GM12892 (cell line): ENCODE results near the gene UBTD2.
"Not testable (repeated sequence)": the region's sequence is repeated elsewhere in the genome, so short reads cannot be mapped to it uniquely, and the experiment has no call there.

ENCODE experiments used
- DNase-seq: peaks from one replicate; pipeline ENCODE4 v3.0.0; 2011; ENCODE audit not compliant: insufficient read length
- FAIRE-seq: peaks from 2 replicates; lab custom pipeline; 2011; peaks lifted over from hg19 to GRCh38; lab: Jason Lieb, UNC
- POLR2A ChIP-seq: IDR thresholded peaks from 2 replicates; pipeline ENCODE4 v1.6.1; 2011; ENCODE audit warnings: low read depth, low read length, control low read depth
- POLR2AphosphoS5 ChIP-seq: IDR thresholded peaks from 2 replicates; pipeline ENCODE4 v1.6.1; 2011; ENCODE audit warnings: low read depth, low read length, control low read depth
- TAF1 ChIP-seq: IDR thresholded peaks from 2 replicates; pipeline ENCODE4 v1.6.1; 2011; ENCODE audit warnings: low read depth, mild to moderate bottlenecking, control low read depth, low read length, borderline replicate concordance

UBTD2 gene

DNA sequence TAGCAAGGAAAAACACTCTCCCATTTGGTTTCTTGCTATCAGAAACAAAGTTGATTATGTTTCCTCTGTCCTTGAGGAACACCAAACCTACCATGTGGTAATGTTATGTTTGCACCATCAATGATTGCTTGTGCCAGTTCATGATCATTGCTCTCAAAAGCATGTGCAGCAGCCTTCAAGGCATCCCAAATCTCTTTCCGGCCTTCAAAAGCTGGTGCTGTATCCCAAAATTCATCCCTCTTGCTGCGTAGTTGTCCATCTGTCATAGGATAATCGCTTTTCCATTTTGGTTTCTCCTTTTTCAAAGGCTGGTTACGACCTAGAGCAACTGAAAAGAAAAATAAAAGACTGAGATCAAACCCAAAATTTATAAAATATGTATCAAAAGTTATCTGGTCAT, 49.5 kb downstream of the UBTD2 start:
- no peak for TF ChIP-seq POLR2A
- TF ChIP-seq TAF1 = no peak
- TF ChIP-seq POLR2AphosphoS5 = no peak
- FAIRE-seq = no peak

DNA sequence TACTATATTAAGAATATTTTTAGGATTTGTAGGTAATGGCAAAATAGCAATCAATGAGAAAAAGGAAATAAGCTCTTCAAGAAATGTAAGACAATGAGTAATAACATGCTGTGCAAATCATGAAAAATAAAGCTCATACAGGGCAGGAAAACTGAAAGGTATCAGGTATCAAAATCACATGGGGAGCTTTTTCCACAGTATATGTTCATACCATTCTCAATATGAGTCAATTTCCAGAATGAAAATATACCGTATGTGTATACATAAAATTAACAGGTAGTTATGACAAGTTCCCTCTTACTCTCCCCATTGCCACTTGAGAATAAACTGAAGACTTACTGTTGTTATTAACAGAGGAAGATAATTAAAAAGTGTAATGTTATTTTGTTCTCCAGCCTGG, 53.7 kb downstream of the UBTD2 start:
- TF ChIP-seq POLR2AphosphoS5 (no peak), POLR2A (no peak), TAF1 (no peak)
- FAIRE-seq (no peak), DNase-seq (no peak)

More for the DNA sequence above, 49.5 kb downstream of the UBTD2 start:
- DNase-seq = no peak

DNA sequence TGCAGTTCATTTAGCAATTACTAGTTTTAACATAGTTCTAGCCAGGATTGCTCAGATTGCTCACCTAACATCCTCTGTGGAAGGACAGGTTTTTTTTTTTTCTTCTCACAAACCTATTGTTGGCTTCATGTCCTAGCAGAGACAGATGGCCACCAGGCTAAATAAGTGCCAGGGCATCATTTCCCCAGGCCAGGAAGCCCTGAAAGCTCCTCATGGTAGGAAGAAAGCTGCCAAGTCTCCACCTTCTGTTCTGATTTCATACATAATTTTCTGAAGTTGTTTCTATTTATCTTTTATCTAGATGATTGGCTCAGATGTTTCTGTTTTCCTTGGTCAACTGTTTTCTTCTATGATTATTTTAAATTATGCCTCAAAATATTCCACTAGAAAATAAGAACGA, 58.6 kb downstream of the UBTD2 start:
- DNase-seq (no peak), FAIRE-seq (peak; percentile 81)
- TF ChIP-seq TAF1 (no peak), POLR2AphosphoS5 (no peak; the same call in 1 of the 2 replicates), POLR2A (no peak)

DNA sequence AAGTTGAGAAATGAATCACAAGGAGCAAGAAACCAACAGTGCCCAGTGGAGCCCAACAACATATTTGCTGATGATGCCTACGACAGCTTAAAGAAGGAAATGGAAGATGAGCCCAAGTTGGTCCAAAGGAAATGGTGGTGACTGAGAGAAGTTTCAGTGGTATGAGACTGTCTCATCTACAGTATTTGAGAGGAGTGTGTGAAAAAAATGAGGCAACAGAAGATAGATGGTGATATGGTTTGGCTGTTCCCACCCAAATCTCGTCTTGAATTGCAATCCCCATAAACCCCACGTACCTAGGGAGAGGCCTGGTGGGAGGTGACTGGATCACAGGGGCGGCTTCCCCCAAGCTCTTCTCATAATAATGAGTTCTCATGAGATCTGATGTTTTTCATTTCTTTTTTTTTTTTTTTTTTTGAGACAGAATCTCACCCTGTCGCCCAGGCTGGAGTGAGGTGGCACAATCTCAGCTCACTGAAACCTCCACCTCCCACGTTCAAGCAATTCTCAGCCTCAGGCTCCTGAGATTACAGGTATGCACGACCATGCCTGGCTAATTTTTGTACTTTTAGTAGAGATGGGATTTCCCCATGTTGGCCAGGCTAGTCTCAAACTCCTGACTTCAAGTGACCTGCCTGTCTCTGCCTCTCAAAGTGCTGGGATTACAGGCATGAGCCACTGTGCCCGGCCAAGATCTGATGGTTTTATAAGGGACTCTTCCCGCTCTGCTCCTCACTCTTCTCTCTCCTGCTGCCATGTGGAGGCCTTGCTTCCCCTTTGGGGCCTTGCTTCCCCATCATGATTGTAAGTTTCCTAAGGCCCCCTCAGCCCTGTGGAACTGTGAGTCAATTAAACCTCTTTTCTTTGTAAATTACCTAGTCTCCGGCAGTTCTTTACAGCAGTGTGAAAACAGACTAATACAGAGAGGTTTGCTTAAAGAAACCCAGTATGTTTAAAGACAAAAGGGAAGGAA, 59.4 kb downstream of the UBTD2 start:
- FAIRE-seq = peak; percentile 89
- TF ChIP-seq POLR2AphosphoS5 (0 out of 2 replicates have a peak, but pooled peaks have one; percentile 21), POLR2A (no peak)
- DNase-seq = peak; percentile 17

DNA sequence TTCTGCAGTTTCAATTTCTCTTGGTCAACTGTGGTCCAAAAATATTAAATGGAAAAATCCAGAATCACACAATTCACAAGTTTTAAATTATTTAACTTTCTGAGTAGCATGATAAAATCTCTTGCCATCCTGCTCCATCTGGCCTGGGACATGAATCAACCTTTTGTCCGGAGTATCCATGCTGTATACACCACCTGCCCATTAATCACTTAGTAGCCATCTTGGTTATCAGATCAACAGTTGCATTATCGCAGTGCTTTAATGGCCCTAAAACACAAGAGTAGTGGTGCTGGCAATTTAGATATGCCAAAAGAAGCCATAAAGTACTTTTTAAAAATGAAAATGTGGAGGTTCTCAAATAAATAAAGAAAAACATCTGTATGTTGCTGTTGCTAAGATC, 64.3 kb downstream of the UBTD2 start:
- no peak for FAIRE-seq
- no peak for DNase-seq
- no peak for TF ChIP-seq POLR2A
- no peak for TF ChIP-seq TAF1
- TF ChIP-seq POLR2AphosphoS5 = no peak

DNA sequence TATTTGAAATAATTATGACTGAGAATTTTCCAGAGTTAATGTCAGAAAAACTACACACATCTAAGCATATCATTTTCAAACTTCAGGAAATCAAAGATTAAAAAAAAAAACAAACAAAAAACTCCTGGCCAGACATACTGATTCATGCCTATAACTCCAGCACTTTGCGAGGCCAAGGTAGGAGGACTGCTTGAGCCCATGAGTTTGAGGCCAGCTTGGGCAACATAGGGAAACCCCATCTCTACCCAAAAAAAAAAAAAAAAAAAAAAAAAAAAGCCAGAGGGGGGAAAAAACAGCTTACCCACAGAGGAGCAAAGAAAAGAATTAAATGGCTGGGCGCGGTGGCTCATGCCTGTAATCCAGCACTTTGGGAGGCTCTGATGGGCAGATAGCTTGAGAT, 67.2 kb downstream of the UBTD2 start:
- TF ChIP-seq POLR2A (no peak), TAF1 (no peak), POLR2AphosphoS5 (no peak)
- no peak for FAIRE-seq
- no peak for DNase-seq

DNA sequence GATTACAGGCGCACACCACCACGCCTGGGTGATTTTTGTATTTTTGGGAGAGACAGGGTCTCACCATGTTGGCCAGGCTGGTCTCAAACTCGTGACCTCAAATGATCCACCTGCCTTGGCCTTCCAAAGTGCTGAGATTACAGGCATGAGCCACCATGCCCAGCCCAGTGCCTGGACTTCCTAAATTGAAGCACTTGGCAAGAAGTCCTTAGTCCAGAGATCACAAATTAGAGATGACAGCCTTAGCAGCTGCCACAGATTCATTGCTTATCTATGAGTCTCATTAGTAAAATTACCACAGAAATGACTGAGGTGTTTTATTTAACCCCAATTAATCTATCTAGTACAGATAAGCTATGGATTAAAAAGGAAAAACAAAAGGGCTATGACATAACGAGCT, 70.4 kb downstream of the UBTD2 start:
- DNase-seq (no peak), FAIRE-seq (no peak)
- no peak for TF ChIP-seq POLR2A
- TF ChIP-seq POLR2AphosphoS5 = no peak
- no peak for TF ChIP-seq TAF1

DNA sequence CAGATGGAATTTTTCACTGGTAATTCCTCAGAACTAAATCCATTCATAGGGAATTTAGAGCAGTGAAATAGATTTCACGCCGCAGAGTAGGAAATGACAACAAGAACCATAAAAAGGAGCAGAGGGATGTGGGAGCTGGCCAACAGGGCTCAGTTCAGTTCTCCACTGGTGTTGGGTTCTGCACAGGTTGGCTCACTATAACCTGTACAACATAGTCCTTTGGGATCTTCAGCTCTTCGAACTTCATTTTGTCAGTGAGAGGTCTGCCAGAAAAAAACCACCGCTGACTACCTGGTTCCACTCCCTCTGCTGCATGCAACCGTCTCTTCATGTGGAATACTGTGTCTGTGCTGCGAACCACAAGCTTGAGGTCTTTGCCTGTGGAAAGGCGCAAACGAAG, 71.9 kb downstream of the UBTD2 start:
- FAIRE-seq (no peak), DNase-seq (no peak)
- TF ChIP-seq POLR2A (no peak), TAF1 (no peak), POLR2AphosphoS5 (no peak)

DNA sequence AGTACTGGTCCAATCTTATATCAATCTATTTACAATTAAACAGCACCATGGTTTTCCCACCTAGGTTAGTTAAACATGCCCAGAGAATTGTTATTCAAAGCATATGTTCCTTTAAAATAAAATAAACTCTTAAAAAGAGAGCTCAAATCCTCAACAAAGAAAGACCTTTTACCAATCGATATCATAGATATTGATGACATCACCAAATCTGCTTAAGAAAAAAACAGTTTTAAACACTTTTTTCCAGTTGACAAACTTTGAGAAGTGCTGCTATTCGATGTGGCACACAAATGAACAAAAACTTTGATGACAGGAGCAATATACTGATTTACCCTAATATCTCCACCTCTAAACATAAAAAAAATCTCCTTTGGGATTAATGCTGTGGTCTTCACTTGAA, 73.8 kb downstream of the UBTD2 start:
- DNase-seq (no peak), FAIRE-seq (no peak)
- TF ChIP-seq TAF1 = no peak
- no peak for TF ChIP-seq POLR2A
- TF ChIP-seq POLR2AphosphoS5 = no peak

DNA sequence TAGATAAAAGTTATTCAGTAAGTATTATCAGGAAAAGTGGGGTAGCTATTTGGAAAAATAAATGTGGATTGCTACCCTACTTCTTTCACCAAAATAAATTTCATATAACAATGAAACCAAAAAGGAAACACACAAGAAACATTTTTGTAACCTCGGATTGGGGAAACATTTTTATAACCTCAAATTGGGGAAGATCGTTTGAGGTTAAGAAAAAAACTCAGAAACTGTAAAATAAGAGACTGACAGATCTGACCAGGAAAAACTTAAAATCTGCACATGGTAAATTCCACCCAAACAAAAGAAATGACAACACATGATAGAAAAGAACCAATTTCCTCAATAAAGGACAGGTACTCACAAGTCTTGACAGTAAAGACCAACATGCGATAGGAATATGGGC, 76.1 kb downstream of the UBTD2 start:
- FAIRE-seq (no peak), DNase-seq (no peak)
- TF ChIP-seq POLR2A = no peak
- TF ChIP-seq TAF1 = no peak

DNA sequence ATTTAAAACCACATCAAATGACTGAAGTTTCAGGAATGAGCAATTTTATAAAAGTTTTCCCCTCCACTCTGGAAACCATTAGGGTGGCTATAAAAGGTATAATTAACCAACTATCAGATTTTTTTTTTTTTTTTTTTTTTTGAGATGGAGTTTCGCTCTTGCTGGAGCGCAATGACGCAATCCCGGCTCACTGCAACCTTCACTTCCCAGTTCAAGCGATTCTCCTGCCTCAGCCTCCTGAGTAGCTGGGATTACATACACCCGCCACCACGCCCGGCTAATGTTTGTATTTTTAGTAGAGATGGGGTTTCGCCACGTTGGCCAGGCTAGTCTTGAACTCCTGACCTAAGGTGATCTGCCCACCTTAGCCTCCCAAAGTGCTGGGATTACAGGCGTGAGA, 77.6 kb downstream of the UBTD2 start:
- not testable (repeated sequence) for FAIRE-seq, DNase-seq

DNA sequence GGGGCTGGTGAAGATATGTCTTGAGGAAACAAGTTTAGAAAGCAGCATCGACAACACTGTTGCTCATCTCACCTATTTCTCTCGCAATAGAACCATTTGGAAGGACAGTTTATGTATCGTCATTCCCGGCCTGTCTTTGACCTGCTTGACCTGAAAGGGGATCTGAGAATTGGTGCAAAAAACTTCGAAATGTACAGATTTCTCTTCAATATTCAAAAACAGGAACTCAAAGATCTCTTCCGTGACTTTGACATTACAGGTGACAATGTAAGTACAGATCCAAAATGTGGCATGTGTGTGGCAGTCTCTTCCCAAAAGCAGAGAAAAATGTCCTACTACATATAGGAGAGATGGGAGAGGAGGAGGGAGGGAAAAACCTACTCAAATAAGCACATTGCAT, 83.1 kb downstream of the UBTD2 start:
- TF ChIP-seq POLR2AphosphoS5 (no peak), TAF1 (no peak), POLR2A (no peak)
- no peak for FAIRE-seq
- DNase-seq = no peak
